HepG2 (cell line): ENCODE measurements around the gene AIP. TPM values are rescaled to one million over a fixed set of nuclear protein-coding genes. Genes with fewer than 3 reads are reported as not detected.

Experiments
- ATAC-seq: fragments of 200-7000 bp; cut with Tn5 transposase; 3 replicates; pipeline ENCODE4 v1.9.1; 2020; ENCODE audit warnings: mild to moderate bottlenecking, moderate library complexity
- BruUV-seq: library from RNA; stranded (reverse); fragments of 400-500 nt; replicated peaks from 2 replicates; lab custom pipeline; 2021; lab: Mats Ljungman, UMichigan
- CTCF ChIA-PET: fragments of 300-600 bp; formaldehyde crosslinking; extraction: SDS; loops from one replicate; lab custom pipeline; 2021; ENCODE audit warnings: low total read pairs, inconsistent platforms, low intra/inter-chr PET ratio; lab: Yijun Ruan, JAX
- POLR2A ChIA-PET: fragments of 350-600 bp; sonication (Branson Sonifier 250); formaldehyde crosslinking; loops from one replicate; lab custom pipeline; 2020; ENCODE audit warnings: antibody characterized with exemption, inconsistent platforms; lab: Yijun Ruan, JAX
- DNase-seq: peaks from one replicate; pipeline ENCODE4 v3.0.0-alpha.2; 2015; ENCODE audit warnings: low spot score
- FAIRE-seq: peaks from 3 replicates; lab custom pipeline; 2011; peaks lifted over from hg19 to GRCh38; lab: Jason Lieb, UNC
- H2AFZ ChIP-seq: one replicate; pipeline ENCODE4 v1.6.1; 2011; ENCODE audit warnings: low read length, inconsistent platforms
- H3K27ac ChIP-seq: fragments of 300-600 bp; 3 replicates; pipeline ENCODE4 v1.8.0; 2011; ENCODE audit warnings: mixed run types, mild to moderate bottlenecking, mixed read lengths, low read length, inconsistent platforms; ENCODE audit not compliant: insufficient read depth; ENCODE audit errors: extremely low read length
- H3K27me3 ChIP-seq, 2 experiments: fragments of 200-600 bp in 1 of 2; 2 replicates in 1 of 2; 3 replicates in 1 of 2; pipeline versions ENCODE4 v1.6.0 to v1.8.0; 2011; ENCODE audit warnings: low read length in 2 of 2, mild to moderate bottlenecking in 2 of 2, moderate library complexity in 2 of 2, inconsistent platforms in 1 of 2; ENCODE audit not compliant: insufficient read depth in 2 of 2, control insufficient read depth in 1 of 2
- H3K36me3 ChIP-seq, 2 experiments: fragments of 200-600 bp in 1 of 2; replicated peaks in 1 of 2; 2 replicates in 1 of 2; 3 replicates in 1 of 2; pipeline versions ENCODE4 v1.5.1 to v1.8.0; 2011; ENCODE audit warnings: low read length in 2 of 2, inconsistent platforms in 1 of 2; ENCODE audit not compliant: insufficient read depth in 2 of 2, control insufficient read depth in 1 of 2
- H3K4me1 ChIP-seq: 2 replicates; pipeline ENCODE4 v1.5.1; 2012; ENCODE audit warnings: low read length, inconsistent platforms; ENCODE audit not compliant: insufficient read depth
- H3K4me2 ChIP-seq: 2 replicates; pipeline ENCODE4 v1.6.0; 2011; ENCODE audit warnings: low read depth, low read length, inconsistent platforms
- H3K4me3 ChIP-seq, 3 experiments: fragments of 200-600 bp in 1 of 3; sonication (generic), shearing (Covaris generic) in 1 of 3; replicated peaks in 1 of 3; 2 replicates each; pipeline ENCODE4 v1.5.1; 2011 to 2016; ENCODE audit warnings: low read length in 3 of 3, inconsistent platforms in 2 of 3, low read depth in 2 of 3, mild to moderate bottlenecking in 2 of 3, control low read depth in 1 of 3, mixed read lengths in 1 of 3; ENCODE audit not compliant: insufficient read depth in 1 of 3
- H3K79me2 ChIP-seq: one replicate; pipeline ENCODE4 v1.6.1; 2011; ENCODE audit warnings: low read length, inconsistent platforms; ENCODE audit not compliant: insufficient read depth
- H3K9ac ChIP-seq: 2 replicates; pipeline ENCODE4 v1.6.0; 2011; ENCODE audit warnings: mild to moderate bottlenecking, low read depth, low read length, inconsistent platforms; ENCODE audit not compliant: insufficient read depth
- H3K9me3 ChIP-seq: 2 replicates; pipeline ENCODE4 v1.5.1; 2012; ENCODE audit warnings: mild to moderate bottlenecking, low read length
- H4K20me1 ChIP-seq: 2 replicates; pipeline ENCODE4 v1.6.0; 2011; ENCODE audit warnings: inconsistent platforms, mild to moderate bottlenecking, low read length, moderate library complexity; ENCODE audit not compliant: insufficient read depth
- CEBPB ChIP-seq: IDR thresholded peaks from 2 replicates; pipeline ENCODE4 v1.6.1; 2011; ENCODE audit warnings: low read depth, low read length, improper control_type of control experiment, borderline replicate concordance
- HIC2 ChIP-seq: sonication (generic); formaldehyde crosslinking; IDR thresholded peaks from 2 replicates; pipeline ENCODE4 v1.9.0; 2022; ENCODE audit warnings: low read depth, missing genetic modification reagents
- HNF4A ChIP-seq: sonication (generic); formaldehyde crosslinking; IDR thresholded peaks from 2 replicates; pipeline ENCODE4 v1.4.0; 2020; ENCODE audit warnings: missing genetic modification reagents
- HNF4G ChIP-seq, 2 experiments: sonication (generic) in 1 of 2; formaldehyde crosslinking in 1 of 2; IDR thresholded peaks; 2 replicates each; pipeline versions ENCODE4 v1.4.0 to v1.6.1; 2011 to 2020; ENCODE audit warnings: borderline replicate concordance in 2 of 2, low read depth in 2 of 2, mild to moderate bottlenecking in 2 of 2, low read length in 1 of 2, missing genetic modification reagents in 1 of 2, moderate library complexity in 1 of 2
- HNRNPL ChIP-seq: fragments of 200-400 bp; formaldehyde crosslinking; IDR thresholded peaks from 2 replicates; pipeline ENCODE4 v1.6.1; 2017; ENCODE audit warnings: mild to moderate bottlenecking, low read depth, low read length
- SIN3B ChIP-seq: fragments of 150-350 bp; IDR thresholded peaks from 2 replicates; pipeline ENCODE4 v1.6.1; 2014; ENCODE audit warnings: low read length
- STAT5B ChIP-seq: sonication (generic); formaldehyde crosslinking; IDR thresholded peaks from 2 replicates; pipeline ENCODE4 v1.4.0; 2020; ENCODE audit warnings: missing genetic modification reagents
- THAP11 ChIP-seq: IDR thresholded peaks from 2 replicates; pipeline ENCODE4 v1.6.1; 2016; ENCODE audit warnings: missing biosample characterization, missing genetic modification reagents
- ZFP36L2 ChIP-seq: sonication (generic); formaldehyde crosslinking; IDR thresholded peaks from 2 replicates; pipeline ENCODE4 v1.4.0; 2020; ENCODE audit warnings: missing genetic modification reagents
- ZFY ChIP-seq: sonication (generic); formaldehyde crosslinking; IDR thresholded peaks from 2 replicates; pipeline ENCODE4 v1.4.0; 2020; ENCODE audit warnings: missing genetic modification reagents
- ZNF121 ChIP-seq: sonication (generic); formaldehyde crosslinking; IDR thresholded peaks from 2 replicates; pipeline ENCODE4 v1.5.0; 2020; ENCODE audit warnings: mild to moderate bottlenecking, missing genetic modification reagents
- ZNF337 ChIP-seq: sonication (generic); formaldehyde crosslinking; IDR thresholded peaks from 2 replicates; pipeline ENCODE4 v1.5.1; 2020; ENCODE audit warnings: missing genetic modification reagents, low read depth, mild to moderate bottlenecking, borderline replicate concordance
- ZNF543 ChIP-seq: sonication (generic); formaldehyde crosslinking; IDR thresholded peaks from 2 replicates; pipeline ENCODE4 v1.4.0; 2020; ENCODE audit warnings: mild to moderate bottlenecking, missing genetic modification reagents
- ZNF713 ChIP-seq: sonication (generic); formaldehyde crosslinking; IDR thresholded peaks from 2 replicates; pipeline ENCODE4 v1.4.0; 2020; ENCODE audit warnings: mild to moderate bottlenecking, missing genetic modification reagents
- ZNF891 ChIP-seq: sonication (generic); formaldehyde crosslinking; IDR thresholded peaks from 2 replicates; pipeline ENCODE4 v1.5.0; 2020; ENCODE audit warnings: mild to moderate bottlenecking, missing genetic modification reagents
- WGBS: methylation state at CpG from one replicate; pipeline ENCODE4 v1.1.6; 2017; ENCODE audit warnings: low lambda C conversion rate; 5-methylcytosine and 5-hydroxymethylcytosine counted together
- in situ Hi-C: cut with HindIII; loops from 2 replicates; pipeline ENCODE4 v1.10.0; 2017; ENCODE audit warnings: low pct_unique_long_range_greater_than_20kb; ENCODE audit not compliant: extremely low pct_ligation_motif_present
- intact Hi-C: fragments of 100-400 bp; cut with micrococcal nuclease; formaldehyde crosslinking; loops from one replicate; pipeline ENCODE4 v1.10.0; 2022; ENCODE audit not compliant: unreplicated experiment
- polyA plus RNA-seq, 8 experiments: library from polyadenylated mRNA; depleted of rRNA in 3 of 8; stranded (reverse) in 7 of 8; unstranded in 1 of 8; fragments of >200 nt; fragmentation: Illumina TruSeq in 4 of 8; extraction: Trizol in 4 of 8; gene quantifications; 2 replicates each; pipeline versions ENCODE4 v1.2.1 to v1.2.3, GENCODE V29; 2011 to 2016; ENCODE audit warnings: low read depth in 4 of 8, missing spikeins in 1 of 8, mixed read lengths in 1 of 8; ENCODE audit not compliant: insufficient read depth in 1 of 8
- total RNA-seq, 5 experiments: library from RNA; depleted of rRNA; stranded (reverse); fragments of >200 nt; fragmentation: Illumina TruSeq; extraction: Trizol; gene quantifications; 2 replicates each; pipeline ENCODE4 v1.2.3, GENCODE V29; 2016; ENCODE audit warnings: low read depth in 1 of 5

Gene AIP
- total and polyA plus RNA-seq, 2 of the 13 experiments (the other 11 are each of a cell fraction or from before 2014, with no cell fraction given): 51.8 to 110 TPM

- H3K4me2 ChIP-seq: no peak overlapping the region
- no peak overlapping the region for H3K27ac ChIP-seq
- no peak for FAIRE-seq
- in situ Hi-C loops (no loop called here), intact Hi-C loops (no loop called here)
- POLR2A ChIA-PET: interaction anchor here (2.2 kb wide), 1 partner anchor 10 kb away, joined by 5 read pairs; no protein-coding TSS in a partner anchor
- peaks cover 2 to 11% of the 10 kb centered on the region in 2 experiments; a peak in 2 of 5 replicates for H3K27me3 ChIP-seq
- H4K20me1 ChIP-seq: no peaks in the 10 kb centered on the region
- BruUV-seq: no TSS peak
- H3K4me3 ChIP-seq: no peak overlapping the region
- H3K36me3 ChIP-seq: peaks cover 0 to 3% of the 10 kb centered on the region in 2 experiments; a peak in 2 of 5 replicates
- H3K4me1 ChIP-seq: peaks cover 35% of the 10 kb centered on the region
- WGBS: 90% methylated on average over 5 of the region's 5 CpGs
- TF ChIP-seq ZNF713 (no peak), ZNF121 (CRISPR knock-in tag) (peak; percentile 66; the same call in 1 of the 2 replicates)
- H3K9ac ChIP-seq: no peak overlapping the region
- no peak overlapping the region for H2AFZ ChIP-seq
- CTCF ChIA-PET: no interaction called here
- no peaks in the 10 kb centered on the region for H3K9me3 ChIP-seq
- peaks cover 3% of the 10 kb centered on the region for H3K79me2 ChIP-seq
- no peak for ATAC-seq
- no peak for DNase-seq
Measured at GRCh38 chr11:67445515-67445914, 37.3 kb upstream of the AIP start.

GRCh38 chr11:67448220-67448609 is 34.6 kb upstream of the AIP start:
- BruUV-seq: no TSS peak
- Histone ChIP-seq H3K79me2 (no peaks in the 10 kb centered on the region), H3K9me3 (no peaks in the 10 kb centered on the region), H3K9ac (no peak overlapping the region), H3K27me3 (peaks cover 5 to 36% of the 10 kb centered on the region in 2 experiments; a peak in 4 of 5 replicates), H4K20me1 (no peaks in the 10 kb centered on the region), H3K36me3 (no peaks in the 10 kb centered on the region), H3K27ac (no peak overlapping the region), H3K4me3 (no peak overlapping the region; a peak in 1 of 6 replicates), H2AFZ (no peak overlapping the region), H3K4me1 (peaks cover 27% of the 10 kb centered on the region), H3K4me2 (no peak overlapping the region; the same call in 1 of the 2 replicates)
- 19% methylated on average over 4 of the region's 7 CpGs for WGBS
- DNase-seq: no peak
- intact Hi-C loops (no loop called here), in situ Hi-C loops (no loop called here)
- ATAC-seq: 0 out of 3 replicates have a peak, but pooled peaks have one; percentile 9
- no peak for FAIRE-seq
- ChIA-PET POLR2A (interaction anchor here (1.3 kb wide), 2 partner anchors 11 to 19 kb away, joined by 3 to 5 read pairs; no protein-coding TSS in a partner anchor), CTCF (no interaction called here)
- TF ChIP-seq STAT5B (CRISPR knock-in tag) (no peak), ZFY (CRISPR knock-in tag) (no peak), ZNF543 (no peak), SIN3B (no peak), HIC2 (CRISPR knock-in tag) (peak; percentile 52; the same call in 1 of the 2 replicates), ZNF337 (CRISPR knock-in tag) (no peak), HNRNPL (peak; percentile 59; the same call in 1 of the 2 replicates), CEBPB (0 out of 2 replicates have a peak, but pooled peaks have one; percentile 10), THAP11 (CRISPR knock-in tag) (no peak), HNF4A (CRISPR knock-in tag) (peak; percentile 39; the same call in 1 of the 2 replicates), ZFP36L2 (no peak), HNF4G (IDR thresholded peaks at IDR 0.05; ENCODE audit: borderline replicate concordance, low read depth, low read length) (0 out of 2 replicates have a peak, but pooled peaks have one; percentile 13), HNF4G (CRISPR knock-in tag; IDR thresholded peaks at IDR 0.05; ENCODE audit: borderline replicate concordance, low read depth) (no peak), ZNF891 (0 out of 2 replicates have a peak, but pooled peaks have one; percentile 61)
